ENCODE results near the gene TMEM8B.
"Not testable (repeated sequence)": the region's sequence is repeated elsewhere in the genome, so short reads cannot be mapped to it uniquely, and the experiment has no call there.

TMEM8B gene

DNA sequence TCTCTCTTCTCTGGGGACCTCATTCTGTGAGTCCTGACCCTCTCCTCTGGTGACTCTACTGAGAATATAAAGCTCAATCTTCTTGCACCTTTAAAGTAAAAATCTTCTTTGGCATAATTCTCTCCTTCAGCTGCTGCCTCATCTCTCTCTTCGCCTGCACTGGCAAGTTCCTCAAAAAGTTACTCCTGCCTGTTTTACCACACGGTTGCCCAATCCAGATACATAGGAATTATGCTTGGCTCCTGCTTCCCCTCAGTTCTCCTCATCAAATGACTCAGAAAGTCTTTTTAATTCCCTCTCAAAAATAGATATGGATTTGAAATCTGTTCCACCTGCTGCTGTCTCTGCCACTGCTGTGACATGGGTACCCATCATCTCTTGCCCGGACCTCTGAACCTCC lies 62.6 kb downstream of the TMEM8B start:
- no peak overlapping the region for H3K4me3 ChIP-seq (ENCODE audit: control insufficient read depth, low read depth, low read length)
- no peak for DNase-seq (ENCODE audit: low read depth)
- TF ChIP-seq, protein P1, sequence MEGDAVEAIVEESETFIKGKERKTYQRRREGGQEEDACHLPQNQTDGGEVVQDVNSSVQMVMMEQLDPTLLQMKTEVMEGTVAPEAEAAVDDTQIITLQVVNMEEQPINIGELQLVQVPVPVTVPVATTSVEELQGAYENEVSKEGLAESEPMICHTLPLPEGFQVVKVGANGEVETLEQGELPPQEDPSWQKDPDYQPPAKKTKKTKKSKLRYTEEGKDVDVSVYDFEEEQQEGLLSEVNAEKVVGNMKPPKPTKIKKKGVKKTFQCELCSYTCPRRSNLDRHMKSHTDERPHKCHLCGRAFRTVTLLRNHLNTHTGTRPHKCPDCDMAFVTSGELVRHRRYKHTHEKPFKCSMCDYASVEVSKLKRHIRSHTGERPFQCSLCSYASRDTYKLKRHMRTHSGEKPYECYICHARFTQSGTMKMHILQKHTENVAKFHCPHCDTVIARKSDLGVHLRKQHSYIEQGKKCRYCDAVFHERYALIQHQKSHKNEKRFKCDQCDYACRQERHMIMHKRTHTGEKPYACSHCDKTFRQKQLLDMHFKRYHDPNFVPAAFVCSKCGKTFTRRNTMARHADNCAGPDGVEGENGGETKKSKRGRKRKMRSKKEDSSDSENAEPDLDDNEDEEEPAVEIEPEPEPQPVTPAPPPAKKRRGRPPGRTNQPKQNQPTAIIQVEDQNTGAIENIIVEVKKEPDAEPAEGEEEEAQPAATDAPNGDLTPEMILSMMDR (conservative IDR thresholded peaks at IDR 0.05; ENCODE audit: control insufficient read depth, insufficient read depth, low read depth, low read length): no peak

DNA sequence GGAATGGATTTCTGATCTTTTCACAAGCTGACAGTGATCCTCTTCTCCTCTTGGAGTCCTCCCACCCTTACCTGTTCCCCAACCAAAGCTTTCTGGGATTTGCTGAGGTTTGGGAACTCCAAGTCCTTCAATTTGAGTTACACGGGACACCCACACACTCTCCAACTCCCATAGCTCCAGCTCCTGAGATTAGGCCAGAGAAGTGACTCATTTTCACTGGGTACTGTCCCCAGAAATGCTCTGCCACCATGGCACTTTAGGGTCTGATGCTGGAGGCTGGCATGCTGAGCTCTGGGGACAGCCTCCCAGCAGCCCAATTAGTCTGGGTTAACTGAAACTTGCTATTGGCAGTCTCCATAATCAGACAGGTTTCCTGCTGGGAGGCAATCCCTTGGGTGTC lies 63.0 kb downstream of the TMEM8B start:
- no peak overlapping the region for H3K4me3 ChIP-seq (ENCODE audit: control insufficient read depth, low read depth, low read length)
- no peak for DNase-seq (ENCODE audit: low read depth)
- TF ChIP-seq, protein P1 (conservative IDR thresholded peaks at IDR 0.05; ENCODE audit: control insufficient read depth, insufficient read depth, low read depth, low read length): no peak

DNA sequence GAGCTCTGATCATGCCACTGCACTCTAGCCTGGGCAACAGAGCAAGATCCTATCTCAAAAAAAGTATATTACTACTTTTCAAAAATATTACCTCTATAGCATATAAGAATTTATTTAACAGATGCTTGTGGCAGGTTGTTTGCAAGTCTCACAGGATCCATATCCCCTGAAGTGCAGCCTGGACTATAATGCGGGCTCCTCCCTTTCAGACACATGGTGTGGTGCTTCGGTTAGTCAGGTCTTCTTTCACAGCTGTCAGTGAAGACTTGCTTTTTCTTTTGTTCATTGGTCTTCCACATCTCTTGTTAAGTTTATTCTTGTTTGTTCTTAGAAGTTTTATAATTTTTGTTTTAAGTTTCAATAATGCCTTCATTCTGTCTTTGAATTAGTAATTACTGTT lies 67.5 kb downstream of the TMEM8B start:
- TF ChIP-seq, protein P1 (conservative IDR thresholded peaks at IDR 0.05; ENCODE audit: control insufficient read depth, insufficient read depth, low read depth, low read length): no peak
- no peak for DNase-seq (ENCODE audit: low read depth)
- H3K4me3 ChIP-seq (ENCODE audit: control insufficient read depth, low read depth, low read length): no peak overlapping the region

DNA sequence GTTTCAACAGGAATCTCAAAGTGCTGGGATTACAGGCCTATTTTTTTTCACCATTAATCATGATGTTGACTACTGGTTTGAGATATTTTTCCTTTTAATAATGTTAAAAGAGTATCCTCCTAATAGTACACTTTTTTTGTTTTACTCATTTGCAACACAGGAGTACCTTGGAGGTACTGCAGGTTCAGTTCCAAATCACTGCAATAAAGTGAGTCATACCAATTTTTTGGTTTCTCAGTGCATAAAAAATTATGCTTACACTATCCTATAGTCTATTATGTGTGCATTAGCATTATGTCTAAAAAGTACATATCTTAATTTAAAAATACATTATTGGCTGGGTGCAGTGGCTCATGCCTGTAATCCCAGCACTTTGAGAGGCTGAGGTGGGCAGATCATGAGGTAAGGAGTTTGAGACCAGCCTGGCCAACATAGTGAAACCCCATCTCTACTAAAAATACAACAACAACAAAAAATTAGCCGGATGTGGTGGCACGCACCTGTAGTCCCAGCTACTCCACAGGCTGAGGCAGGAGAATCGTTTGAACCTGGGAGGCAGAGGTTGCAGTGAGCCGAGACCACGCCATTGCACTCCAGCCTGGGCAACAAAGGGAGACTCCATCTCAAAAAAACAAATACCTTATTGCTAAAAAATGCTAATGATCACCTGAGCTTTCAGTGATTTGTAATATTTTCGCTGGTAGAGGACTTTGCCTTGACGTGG lies 68.5 kb downstream of the TMEM8B start:
- H3K4me3 ChIP-seq (ENCODE audit: control insufficient read depth, low read depth, low read length); DNase-seq (ENCODE audit: low read depth): not testable (repeated sequence)

DNA sequence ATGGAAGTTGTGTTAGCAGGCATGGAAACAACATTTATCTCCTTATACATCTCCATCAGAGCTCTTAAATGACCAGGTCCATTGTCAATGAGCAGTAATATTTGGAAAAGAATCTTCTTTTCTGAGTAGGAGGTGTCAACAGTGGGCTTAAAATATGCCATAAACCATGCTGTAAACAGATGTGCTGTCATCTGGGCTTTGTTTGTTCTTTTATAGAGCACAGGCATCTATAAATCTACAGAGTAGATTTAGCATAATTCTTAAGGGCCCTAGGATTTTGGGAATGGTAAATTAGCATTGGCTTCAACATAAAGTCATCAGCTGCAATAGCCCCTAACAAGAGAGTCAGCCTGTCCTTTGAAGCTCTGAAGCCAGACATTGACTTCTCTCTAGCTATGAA lies 69.3 kb downstream of the TMEM8B start:
- TF ChIP-seq, protein P1 (conservative IDR thresholded peaks at IDR 0.05; ENCODE audit: control insufficient read depth, insufficient read depth, low read depth, low read length): no peak
- DNase-seq (ENCODE audit: low read depth): no peak
- no peak overlapping the region for H3K4me3 ChIP-seq (ENCODE audit: control insufficient read depth, low read depth, low read length)

DNA sequence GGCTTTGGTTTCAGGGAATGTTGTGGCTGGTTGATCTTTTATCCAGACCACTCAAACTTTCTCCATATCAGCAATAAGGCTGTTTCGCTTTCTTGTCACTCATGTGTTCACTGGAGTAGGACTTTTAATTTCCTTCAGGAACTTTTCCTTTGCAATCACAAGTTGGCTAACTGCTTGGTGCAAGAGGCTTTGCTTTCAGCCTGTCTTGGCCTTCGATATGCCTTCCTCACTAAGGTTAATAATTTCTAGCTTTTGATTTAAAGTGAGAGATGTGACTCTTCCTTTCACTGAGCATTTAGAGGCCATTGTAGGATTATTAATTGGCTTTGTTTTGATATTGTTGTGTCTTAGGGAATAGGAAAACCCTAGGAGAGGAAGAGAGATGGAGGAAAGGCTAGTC lies 70.0 kb downstream of the TMEM8B start:
- TF ChIP-seq, protein P1 (conservative IDR thresholded peaks at IDR 0.05; ENCODE audit: control insufficient read depth, insufficient read depth, low read depth, low read length): no peak
- no peak overlapping the region for H3K4me3 ChIP-seq (ENCODE audit: control insufficient read depth, low read depth, low read length)
- DNase-seq (ENCODE audit: low read depth): no peak

DNA sequence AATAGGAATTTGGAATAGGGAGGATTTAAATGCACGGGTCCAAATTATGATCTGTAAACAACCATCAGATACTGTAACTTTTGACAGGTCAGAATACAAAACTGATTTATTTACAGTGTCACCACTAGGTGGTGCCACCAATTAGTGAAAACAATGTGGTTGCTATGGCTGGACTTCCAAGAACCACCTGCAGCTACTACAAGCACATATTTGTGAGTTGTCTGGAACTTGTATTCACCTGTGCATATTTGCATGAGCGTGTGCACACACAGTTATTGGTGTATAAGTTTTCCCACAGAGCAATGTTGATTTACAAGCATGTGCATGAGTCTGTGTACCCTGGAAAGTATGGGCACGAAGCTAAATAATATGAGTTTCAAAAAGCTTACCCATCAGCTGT lies 74.0 kb downstream of the TMEM8B start:
- peak; percentile 75 for DNase-seq (ENCODE audit: low read depth)
- H3K4me3 ChIP-seq (ENCODE audit: control insufficient read depth, low read depth, low read length): no peak overlapping the region
- TF ChIP-seq, protein P1 (conservative IDR thresholded peaks at IDR 0.05; ENCODE audit: control insufficient read depth, insufficient read depth, low read depth, low read length): peak; percentile 53
